ENCODE data around the gene ID2. TPM values are rescaled to one million over a fixed set of nuclear protein-coding genes. Genes with fewer than 3 reads are reported as not detected.

The ID2 gene
- polyA plus RNA-seq, 3 donors: 282 to 2,821 (median 295) TPM

- no peak overlapping the region for H3K9ac ChIP-seq (ENCODE audit: insufficient read depth, low read length, poor library complexity, severe bottlenecking)
- Mint-ChIP-seq H3K27me3 (ENCODE audit: low read depth in 3 of 3) (peaks cover 32 to 66% (median 48%) of the 10 kb centered on the region in 3 donors), H3K4me3 (peak overlapping the region in 1 of 2 donors; percentile 89), H3K4me1 (peaks cover 41% of the 10 kb centered on the region), H3K36me3 (peaks cover 30 to 31% of the 10 kb centered on the region in 2 donors), H3K27ac (no peak overlapping the region), H3K9me3 (peaks cover 15 to 45% (median 43%) of the 10 kb centered on the region in 7 donors)
- no peak overlapping the region for H3K27ac ChIP-seq (ENCODE audit: low read depth in 1 of 2, low read length in 2 of 2)
- peaks cover 24 to 31% of the 10 kb centered on the region in 2 donors for H3K9me3 ChIP-seq (replicated peaks in 1 of 2; ENCODE audit: control insufficient read depth in 1 of 2, insufficient read depth in 1 of 2, low read length in 2 of 2)
- H3K36me3 ChIP-seq (replicated peaks in 1 of 2; ENCODE audit: control insufficient read depth in 1 of 2, insufficient read depth in 2 of 2, low read length in 2 of 2): no peaks in the 10 kb centered on the region
- H4K20me1 ChIP-seq (ENCODE audit: insufficient read depth, low read length): no peaks in the 10 kb centered on the region
- H3K4me3 ChIP-seq (replicated peaks in 1 of 3; ENCODE audit: low read depth in 2 of 3, low read length in 3 of 3): no peak overlapping the region
- WGBS (ENCODE audit: insufficient coverage): 89% methylated on average over 3 of the region's 5 CpGs
- H3K79me2 ChIP-seq (ENCODE audit: insufficient read depth, low read length): no peaks in the 10 kb centered on the region
- TF ChIP-seq CTCF (IDR thresholded peaks at IDR 0.05): no peak
- peaks cover 28 to 47% of the 10 kb centered on the region in 2 donors for H3K27me3 ChIP-seq (ENCODE audit: control insufficient read depth in 2 of 2, insufficient read depth in 2 of 2, low read length in 2 of 2)
- intact Hi-C loops (cut with micrococcal nuclease): loop anchor here (5.0 kb wide), 4 partner anchors 33 to 143 kb away; no protein-coding TSS in a partner anchor
- no peak for DNase-seq
- no peak overlapping the region for H3K4me2 ChIP-seq (replicated peaks; ENCODE audit: extremely low read depth, low read length, poor library complexity, severe bottlenecking)
- peaks cover 32 to 35% of the 10 kb centered on the region in 2 donors for H3K4me1 ChIP-seq (ENCODE audit: control insufficient read depth in 1 of 2, insufficient read depth in 2 of 2, low read length in 2 of 2)
- no peak overlapping the region for H2AFZ ChIP-seq (ENCODE audit: insufficient read depth, low read depth, low read length, poor library complexity, severe bottlenecking)
These were observed 6.3 kb upstream of the ID2 start for GRCh38 chr2:8675543-8675942.

- H3K4me1 Mint-ChIP-seq: peaks cover 45% of the 10 kb centered on the region
- H3K27me3 ChIP-seq (ENCODE audit: control insufficient read depth in 2 of 2, insufficient read depth in 2 of 2, low read length in 2 of 2): peaks cover 28 to 47% of the 10 kb centered on the region in 2 donors
- H3K36me3 Mint-ChIP-seq: peaks cover 30 to 31% of the 10 kb centered on the region in 2 donors
- H3K9me3 Mint-ChIP-seq: peaks cover 15 to 45% (median 43%) of the 10 kb centered on the region in 7 donors
- peak overlapping the region; percentile 69 for H3K4me2 ChIP-seq (replicated peaks; ENCODE audit: extremely low read depth, low read length, poor library complexity, severe bottlenecking)
- no peaks in the 10 kb centered on the region for H4K20me1 ChIP-seq (ENCODE audit: insufficient read depth, low read length)
- H3K4me3 ChIP-seq (replicated peaks in 1 of 3; ENCODE audit: low read depth in 2 of 3, low read length in 3 of 3): peak overlapping the region in 1 of 3 experiments; percentile 61
- H3K27ac Mint-ChIP-seq: peak overlapping the region in 5 of 7 donors; percentile 79 to 92 (median 88)
- H3K79me2 ChIP-seq (ENCODE audit: insufficient read depth, low read length): no peaks in the 10 kb centered on the region
- WGBS (ENCODE audit: insufficient coverage): 25% methylated on average over 49 of the region's 51 CpGs
- intact Hi-C loops (cut with micrococcal nuclease): loop anchor here (5.0 kb wide), 4 partner anchors 34 to 144 kb away; no protein-coding TSS in a partner anchor
- H3K36me3 ChIP-seq (replicated peaks in 1 of 2; ENCODE audit: control insufficient read depth in 1 of 2, insufficient read depth in 2 of 2, low read length in 2 of 2): no peaks in the 10 kb centered on the region
- H3K27ac ChIP-seq (ENCODE audit: low read depth in 1 of 2, low read length in 2 of 2): no peak overlapping the region
- TF ChIP-seq CTCF (IDR thresholded peaks at IDR 0.05): no peak
- peak overlapping the region; percentile 68 to 89 for H3K4me3 Mint-ChIP-seq
- peaks cover 37 to 43% of the 10 kb centered on the region in 2 donors for H3K4me1 ChIP-seq (ENCODE audit: control insufficient read depth in 1 of 2, insufficient read depth in 2 of 2, low read length in 2 of 2)
- H3K27me3 Mint-ChIP-seq (ENCODE audit: low read depth in 3 of 3): peaks cover 32 to 67% (median 48%) of the 10 kb centered on the region in 3 donors
- DNase-seq: peak; percentile 32 to 46 (median 45)
- H2AFZ ChIP-seq (ENCODE audit: insufficient read depth, low read depth, low read length, poor library complexity, severe bottlenecking): peak overlapping the region; percentile 67
- H3K9me3 ChIP-seq (replicated peaks in 1 of 2; ENCODE audit: control insufficient read depth in 1 of 2, insufficient read depth in 1 of 2, low read length in 2 of 2): peaks cover 24 to 31% of the 10 kb centered on the region in 2 donors
- peak overlapping the region; percentile 11 for H3K9ac ChIP-seq (ENCODE audit: insufficient read depth, low read length, poor library complexity, severe bottlenecking)
These were observed 5.5 kb upstream of the ID2 start for GRCh38 chr2:8676191-8676920.

All from CD14-positive monocyte (primary cell).